GM18951 (cell line): ENCODE results near the gene GRK4.

Experiments
- POLR2A ChIP-seq: IDR thresholded peaks from 4 replicates; pipeline ENCODE4 v1.6.1; 2011; ENCODE audit warnings: mild to moderate bottlenecking; ENCODE audit not compliant: insufficient read length, insufficient read depth; ENCODE audit errors: extremely low read depth
- in situ Hi-C: fragments of 300-500 bp; cut with MboI; formaldehyde crosslinking; loops from one replicate; pipeline ENCODE4 v1.12.0; 2022; ENCODE audit warnings: low sequenced_read_pairs, mixed read lengths, inconsistent platforms; ENCODE audit not compliant: unreplicated experiment

GRK4 gene

GRCh38 chr4:2927016-2927695 is 36.2 kb upstream of the GRK4 start:
- in situ Hi-C loops: no loop called here
- TF ChIP-seq POLR2A: no peak

GRCh38 chr4:2927696-2928075 is 35.7 kb upstream of the GRK4 start:
- in situ Hi-C loops: no loop called here
- TF ChIP-seq POLR2A: no peak

DNA sequence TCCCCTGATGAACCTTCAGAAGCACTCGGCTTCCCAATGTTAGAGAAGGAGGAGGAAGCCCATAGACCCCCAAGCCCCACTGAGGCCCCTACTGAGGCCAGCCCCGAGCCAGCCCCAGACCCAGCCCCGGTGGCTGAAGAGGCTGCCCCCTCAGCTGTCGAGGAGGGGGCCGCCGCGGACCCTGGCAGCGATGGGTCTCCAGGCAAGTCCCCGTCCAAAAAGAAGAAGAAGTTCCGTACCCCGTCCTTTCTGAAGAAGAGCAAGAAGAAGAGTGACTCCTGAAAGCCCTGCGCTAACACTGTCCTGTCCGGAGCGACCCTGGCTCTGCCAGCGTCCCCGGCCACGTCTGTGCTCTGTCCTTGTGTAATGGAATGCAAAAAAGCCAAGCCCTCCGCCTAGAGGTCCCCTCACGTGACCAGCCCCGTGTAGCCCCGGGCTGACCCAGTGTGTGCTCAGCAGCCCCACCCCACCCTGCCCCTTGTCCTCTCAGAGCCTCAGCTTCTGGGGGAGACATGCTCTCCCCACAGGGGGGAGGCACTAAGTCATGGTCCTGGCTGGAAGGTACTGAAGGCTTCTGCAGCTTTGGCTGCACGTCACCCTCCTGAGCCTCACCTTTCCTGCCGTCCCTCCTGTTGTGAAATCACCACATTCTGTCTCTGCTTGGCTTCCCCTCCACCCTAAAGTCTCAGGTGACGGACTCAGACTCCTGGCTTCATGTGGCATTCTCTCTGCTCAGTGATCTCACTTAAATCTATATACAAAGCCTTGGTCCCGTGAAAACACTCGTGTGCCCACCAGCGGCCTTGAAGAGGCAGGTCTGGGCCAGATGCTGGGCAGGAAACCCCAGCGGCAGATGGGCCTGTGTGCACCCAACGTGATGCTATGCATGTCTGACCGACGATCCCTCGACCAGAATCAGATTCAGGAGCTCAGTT is 34.9 kb upstream of the GRK4 start:
- TF ChIP-seq POLR2A: peak; percentile 19
- in situ Hi-C loops: no loop called here

- in situ Hi-C loops: no loop called here
- no peak for TF ChIP-seq POLR2A
These were observed 33.9 kb upstream of the GRK4 start for GRCh38 chr4:2929469-2929868.

GRCh38 chr4:2930135-2930757 is 33.1 kb upstream of the GRK4 start:
- TF ChIP-seq POLR2A: no peak
- in situ Hi-C loops: loop anchor here (10.0 kb wide), 1 partner anchor 165 kb away; no protein-coding TSS in a partner anchor

- in situ Hi-C loops: loop anchor here (10.0 kb wide), 1 partner anchor 166 kb away; no protein-coding TSS in a partner anchor
- no peak for TF ChIP-seq POLR2A
These were observed 32.4 kb upstream of the GRK4 start for GRCh38 chr4:2930758-2931511.

DNA sequence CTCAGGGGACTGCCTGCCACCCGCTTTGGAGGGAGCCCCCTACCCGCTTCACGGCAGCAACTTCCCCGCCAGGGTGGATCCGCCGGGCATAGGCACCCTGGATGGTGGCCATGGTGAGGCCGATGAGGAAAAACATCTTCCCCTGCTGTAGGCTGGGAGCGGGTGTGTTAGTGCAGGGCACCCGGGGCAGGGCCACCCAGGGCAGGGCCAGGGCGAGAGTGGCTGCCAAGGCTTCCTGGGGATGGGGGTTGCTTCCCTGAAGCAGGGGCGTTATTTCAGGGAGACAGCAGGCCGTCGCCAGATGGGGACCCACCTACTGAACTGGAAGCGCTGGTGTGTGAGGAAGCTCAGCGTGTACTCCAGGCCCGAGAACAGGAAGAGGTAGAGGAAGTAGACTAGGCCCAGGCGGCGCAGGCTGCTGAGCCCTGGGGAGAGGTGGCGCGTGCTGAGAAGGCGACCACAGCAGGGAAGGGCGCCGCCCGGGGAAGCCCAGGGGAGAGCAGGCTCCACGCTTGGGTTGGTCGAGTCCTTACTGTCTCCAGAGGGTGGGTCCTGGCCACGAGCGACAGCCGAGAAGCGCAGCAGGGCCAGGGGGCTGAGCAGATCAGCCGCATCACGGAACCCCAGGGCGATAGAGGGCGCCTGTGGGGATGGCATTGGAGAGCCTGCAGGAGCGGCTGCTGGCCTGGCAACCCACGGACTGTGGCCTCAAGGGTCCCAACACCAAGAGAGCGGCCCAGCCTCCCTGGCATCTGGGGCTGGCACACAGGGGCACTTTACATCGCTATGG is 31.7 kb upstream of the GRK4 start:
- in situ Hi-C loops: loop anchor here (10.0 kb wide), 1 partner anchor 167 kb away; no protein-coding TSS in a partner anchor
- TF ChIP-seq POLR2A: no peak

DNA sequence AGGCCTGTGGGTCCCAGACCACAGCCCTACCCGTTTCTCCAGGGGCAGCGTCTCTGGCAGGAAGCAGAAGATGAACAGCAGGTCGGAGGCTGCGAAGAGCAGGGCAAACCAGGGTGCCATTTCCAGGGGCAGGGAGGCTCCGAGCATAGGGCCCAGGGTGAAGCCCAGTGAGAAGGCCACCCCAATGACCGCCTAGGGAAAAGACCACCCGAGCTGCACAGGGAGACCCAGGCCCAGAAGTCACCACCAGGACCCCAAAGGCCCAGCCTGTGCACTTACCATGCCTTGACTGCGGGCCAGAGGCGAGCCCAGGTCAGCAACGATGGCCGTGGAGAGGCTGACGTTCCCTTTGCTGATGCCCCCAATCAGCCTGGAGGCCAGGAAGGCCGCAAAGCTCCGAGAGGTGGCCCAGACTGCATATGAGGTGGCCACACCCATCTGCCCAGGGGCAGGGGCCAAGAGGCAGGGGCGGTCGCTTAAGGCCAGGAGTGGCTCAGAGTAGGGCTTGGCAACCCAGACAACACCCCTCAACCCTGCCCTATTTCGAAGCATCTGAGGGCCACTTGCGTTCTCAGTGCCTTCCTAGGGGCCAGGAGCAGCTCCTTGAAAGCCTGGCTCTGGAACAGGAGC is 30.9 kb upstream of the GRK4 start:
- no peak for TF ChIP-seq POLR2A
- in situ Hi-C loops: loop anchor here (10.0 kb wide), 1 partner anchor 168 kb away; no protein-coding TSS in a partner anchor

- in situ Hi-C loops: loop anchor here (10.0 kb wide), 1 partner anchor 168 kb away; no protein-coding TSS in a partner anchor
- no peak for TF ChIP-seq POLR2A
These were observed 30.3 kb upstream of the GRK4 start for GRCh38 chr4:2932951-2933565.

DNA sequence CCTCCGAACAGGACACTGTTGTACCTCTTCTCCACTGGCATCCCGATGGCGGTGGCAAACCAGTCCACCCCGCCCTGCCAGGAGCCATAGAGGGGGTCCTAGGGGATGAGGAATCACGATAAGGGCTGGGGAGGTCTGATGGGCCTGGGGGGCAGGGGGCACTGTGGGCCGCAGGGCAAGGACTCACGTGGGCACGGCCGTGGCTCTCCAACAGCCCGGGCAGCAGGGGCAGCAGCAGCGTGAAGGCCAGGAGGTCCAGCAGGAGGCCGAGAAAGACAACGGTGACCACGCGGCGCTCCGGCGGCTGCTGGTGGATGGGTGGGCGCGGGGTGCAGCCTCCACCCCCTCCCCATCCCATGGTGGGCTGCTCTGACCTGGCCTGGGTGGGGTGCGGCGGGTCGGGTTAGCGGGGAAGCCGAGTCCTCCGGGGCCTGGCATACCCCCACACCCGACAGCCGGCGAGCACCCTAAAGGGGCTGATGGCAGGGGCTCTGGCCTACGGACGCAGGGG is 29.8 kb upstream of the GRK4 start:
- no peak for TF ChIP-seq POLR2A
- in situ Hi-C loops: loop anchor here (10.0 kb wide), 1 partner anchor 169 kb away; no protein-coding TSS in a partner anchor
